ENCODE measurements around the gene HOXA10.

The HOXA10 gene

DNA sequence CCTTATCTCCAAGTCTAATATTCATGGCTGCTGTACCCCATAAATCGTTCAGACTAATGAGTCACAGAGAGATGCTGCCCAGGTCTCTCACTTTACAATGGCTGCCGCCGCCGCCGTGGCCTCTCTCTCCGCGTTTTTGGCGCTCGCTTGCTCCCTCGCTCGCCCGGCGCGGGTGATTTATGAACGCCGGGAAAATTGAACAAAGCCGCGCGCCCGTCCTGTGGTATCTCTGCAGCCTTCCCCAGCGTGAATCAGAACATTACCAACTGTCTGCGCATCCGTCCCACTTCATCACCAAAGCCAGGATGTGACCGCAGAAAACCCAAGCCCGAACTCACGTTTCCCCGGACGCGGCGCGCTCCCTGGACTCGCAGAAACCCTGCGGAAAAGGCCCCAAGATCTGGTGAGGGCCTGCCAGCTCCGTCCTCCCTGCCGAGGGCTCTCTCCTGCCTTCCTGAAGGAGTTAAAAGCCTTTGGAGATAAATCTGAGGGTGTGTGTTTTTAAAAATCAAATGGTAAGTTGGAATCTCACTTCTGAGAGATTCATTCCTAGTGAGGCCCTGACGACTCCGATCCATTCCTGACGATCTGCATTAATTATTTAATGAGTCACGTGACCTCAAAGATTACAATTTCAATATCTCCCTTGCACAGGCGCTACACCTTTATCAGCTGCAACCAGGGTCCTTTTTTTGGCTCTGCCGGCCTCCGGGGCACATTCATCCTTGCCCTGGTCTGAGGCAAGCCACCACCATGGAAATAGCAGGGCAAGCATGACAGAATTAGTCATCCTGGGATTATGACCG, 49.8 kb downstream of the HOXA10 start:
- Histone ChIP-seq H3K36me3 (ENCODE audit: insufficient read depth, low read length) (no peaks in the 10 kb centered on the region), H3K9ac (ENCODE audit: low read depth, low read length) (no peak overlapping the region), H3K9me3 (ENCODE audit: insufficient read depth, low read depth, low read length) (no peaks in the 10 kb centered on the region), H3K4me3 (ENCODE audit: low read length) (no peak overlapping the region), H3K27ac (ENCODE audit: low read depth, low read length) (no peak overlapping the region), H3K4me1 (ENCODE audit: insufficient read depth, low read length) (no peaks in the 10 kb centered on the region), H3K27me3 (ENCODE audit: insufficient read depth, low read length) (peaks cover 100% of the 10 kb centered on the region)
- 3% methylated on average over 43 of the region's 43 CpGs for WGBS

DNA sequence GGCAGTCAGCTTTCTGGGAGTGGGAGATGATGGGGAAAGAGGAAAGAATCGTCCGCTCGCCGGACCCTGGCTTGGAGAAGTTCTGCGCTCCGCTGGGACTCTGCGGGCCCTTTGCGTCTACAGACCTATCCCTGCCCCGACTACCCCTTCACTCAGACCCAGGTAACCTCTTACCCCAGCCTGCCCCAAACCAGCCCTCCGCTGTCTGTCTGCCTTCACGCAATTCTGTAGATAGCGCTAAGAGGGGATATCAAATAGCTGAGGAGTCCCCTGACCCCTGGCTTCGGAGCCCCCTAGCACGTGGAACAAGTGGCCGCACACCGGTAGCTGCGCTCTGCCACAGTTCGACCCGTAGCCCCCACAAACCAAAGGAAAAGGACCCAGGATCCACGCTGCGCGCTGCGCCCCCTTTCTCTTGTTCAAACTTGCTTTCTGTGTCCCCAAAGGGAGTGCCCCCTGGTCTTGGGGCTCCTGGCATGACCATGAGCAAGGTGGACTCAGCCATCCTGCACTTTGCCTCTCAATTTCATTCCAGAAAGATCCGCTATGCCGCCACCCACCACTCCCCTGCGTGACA, 50.6 kb downstream of the HOXA10 start:
- Histone ChIP-seq H3K9me3 (ENCODE audit: insufficient read depth, low read depth, low read length) (no peaks in the 10 kb centered on the region), H3K27me3 (ENCODE audit: insufficient read depth, low read length) (peaks cover 100% of the 10 kb centered on the region), H3K27ac (ENCODE audit: low read depth, low read length) (no peak overlapping the region), H3K9ac (ENCODE audit: low read depth, low read length) (no peak overlapping the region), H3K4me1 (ENCODE audit: insufficient read depth, low read length) (no peaks in the 10 kb centered on the region), H3K36me3 (ENCODE audit: insufficient read depth, low read length) (no peaks in the 10 kb centered on the region), H3K4me3 (ENCODE audit: low read length) (no peak overlapping the region)
- WGBS = 9% methylated on average over 23 of the region's 26 CpGs

DNA sequence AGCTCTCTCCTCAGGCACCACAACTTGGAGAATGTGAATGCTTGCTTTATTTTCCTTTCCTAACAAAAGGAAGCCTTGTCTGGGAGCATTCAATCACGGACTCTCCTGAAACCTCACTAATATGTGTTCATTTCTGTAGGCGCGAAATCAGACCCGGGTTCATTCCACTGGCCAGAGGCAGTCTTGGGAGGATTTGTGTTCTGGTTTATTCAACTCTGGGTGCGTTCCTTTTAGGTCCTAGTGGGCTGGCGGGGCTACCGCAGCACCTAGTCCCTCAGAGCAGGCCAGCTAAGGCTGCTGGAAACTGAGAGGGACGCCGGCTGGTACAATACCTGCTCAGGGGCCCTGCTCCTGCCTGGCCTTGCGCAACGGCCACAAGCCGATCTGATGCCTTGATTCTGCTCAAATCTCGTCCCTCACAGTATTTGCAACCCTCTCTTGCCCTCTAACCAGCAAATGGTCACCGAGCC, 51.1 kb downstream of the HOXA10 start:
- H3K9ac ChIP-seq (ENCODE audit: low read depth, low read length) = no peak overlapping the region
- H3K27ac ChIP-seq (ENCODE audit: low read depth, low read length) = no peak overlapping the region
- H3K27me3 ChIP-seq (ENCODE audit: insufficient read depth, low read length) = peaks cover 100% of the 10 kb centered on the region
- H3K4me3 ChIP-seq (ENCODE audit: low read length) = no peak overlapping the region
- H3K9me3 ChIP-seq (ENCODE audit: insufficient read depth, low read depth, low read length) = no peaks in the 10 kb centered on the region
- H3K36me3 ChIP-seq (ENCODE audit: insufficient read depth, low read length) = no peaks in the 10 kb centered on the region
- no peaks in the 10 kb centered on the region for H3K4me1 ChIP-seq (ENCODE audit: insufficient read depth, low read length)
- WGBS = 5% methylated on average over 14 of the region's 14 CpGs

DNA sequence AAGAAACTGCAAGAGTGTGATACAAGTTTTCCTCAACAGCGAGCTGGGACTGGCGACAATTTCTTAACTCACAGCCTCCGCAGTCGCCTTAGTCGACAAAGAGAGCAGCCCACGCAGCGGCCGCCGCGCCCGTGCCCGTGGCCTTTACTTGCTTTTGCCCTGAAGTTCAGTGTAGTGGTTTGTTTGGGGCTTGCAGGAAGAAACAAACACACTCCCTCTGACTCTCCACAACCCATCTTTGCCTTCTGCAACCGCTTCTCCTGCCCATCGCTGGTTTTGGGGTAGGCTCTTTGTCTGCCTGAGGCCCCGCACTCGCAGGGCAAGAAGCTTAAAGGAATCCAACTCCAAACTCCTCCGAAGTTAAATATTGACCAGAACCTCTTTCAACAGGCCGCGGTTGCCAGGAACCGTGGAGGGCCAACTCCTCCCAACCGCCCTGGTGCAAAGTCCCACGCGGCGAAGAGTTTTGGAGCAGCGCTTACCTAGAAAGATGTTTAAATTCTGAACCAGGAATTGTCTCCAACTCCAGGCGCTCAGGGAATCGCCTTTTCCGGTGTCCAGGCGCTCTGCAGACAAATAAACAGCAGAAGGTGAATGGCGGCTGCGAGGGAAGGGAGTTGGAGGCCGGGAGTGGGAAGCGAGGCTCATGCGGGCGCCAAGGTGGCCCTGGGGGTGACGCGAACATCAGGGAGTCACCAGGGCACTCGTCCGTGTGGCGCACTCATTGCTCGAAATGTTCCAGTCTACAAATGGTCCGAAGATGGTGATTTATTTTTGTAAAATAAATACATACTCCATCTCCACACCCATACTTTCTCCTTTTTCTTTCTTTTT, 51.8 kb downstream of the HOXA10 start:
- no peak overlapping the region for H3K4me3 ChIP-seq (ENCODE audit: low read length)
- no peaks in the 10 kb centered on the region for H3K9me3 ChIP-seq (ENCODE audit: insufficient read depth, low read depth, low read length)
- H3K36me3 ChIP-seq (ENCODE audit: insufficient read depth, low read length) = no peaks in the 10 kb centered on the region
- 2% methylated on average over 41 of the region's 42 CpGs for WGBS
- H3K9ac ChIP-seq (ENCODE audit: low read depth, low read length) = no peak overlapping the region
- no peaks in the 10 kb centered on the region for H3K4me1 ChIP-seq (ENCODE audit: insufficient read depth, low read length)
- no peak overlapping the region for H3K27ac ChIP-seq (ENCODE audit: low read depth, low read length)
- peaks cover 100% of the 10 kb centered on the region for H3K27me3 ChIP-seq (ENCODE audit: insufficient read depth, low read length)

DNA sequence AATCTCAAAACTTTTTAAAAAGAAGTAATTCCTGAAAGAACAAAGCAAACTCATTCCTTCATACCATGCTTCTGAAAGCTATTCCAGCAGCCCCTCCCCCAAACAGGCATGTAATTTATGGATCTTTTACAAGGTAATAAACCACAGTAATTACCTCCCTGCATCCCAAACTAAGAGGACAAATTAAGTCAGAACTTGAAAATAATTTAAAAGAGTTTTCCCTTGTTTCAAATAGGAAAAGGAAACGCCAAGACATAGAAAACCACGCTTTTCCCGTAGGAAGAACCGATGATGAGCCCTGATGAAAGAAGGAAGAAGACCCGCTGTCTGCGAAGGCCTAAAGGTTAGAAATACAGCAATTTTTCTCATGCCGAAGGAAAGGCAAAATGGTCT, 52.4 kb downstream of the HOXA10 start:
- Histone ChIP-seq H3K9me3 (ENCODE audit: insufficient read depth, low read depth, low read length) (no peaks in the 10 kb centered on the region), H3K4me3 (ENCODE audit: low read length) (no peak overlapping the region), H3K9ac (ENCODE audit: low read depth, low read length) (no peak overlapping the region), H3K27ac (ENCODE audit: low read depth, low read length) (no peak overlapping the region), H3K4me1 (ENCODE audit: insufficient read depth, low read length) (no peaks in the 10 kb centered on the region), H3K36me3 (ENCODE audit: insufficient read depth, low read length) (no peaks in the 10 kb centered on the region), H3K27me3 (ENCODE audit: insufficient read depth, low read length) (peaks cover 100% of the 10 kb centered on the region)
- 14% methylated on average over 7 of the region's 7 CpGs for WGBS

Data from HUES64 (cell line).